ENCODE results near the gene PJA2. TPM values are rescaled to one million over a fixed set of nuclear protein-coding genes. Genes with fewer than 3 reads are reported as not detected.

PJA2 gene
- total RNA-seq, 1 experiment from 2014 or later: 51.5 TPM

DNA sequence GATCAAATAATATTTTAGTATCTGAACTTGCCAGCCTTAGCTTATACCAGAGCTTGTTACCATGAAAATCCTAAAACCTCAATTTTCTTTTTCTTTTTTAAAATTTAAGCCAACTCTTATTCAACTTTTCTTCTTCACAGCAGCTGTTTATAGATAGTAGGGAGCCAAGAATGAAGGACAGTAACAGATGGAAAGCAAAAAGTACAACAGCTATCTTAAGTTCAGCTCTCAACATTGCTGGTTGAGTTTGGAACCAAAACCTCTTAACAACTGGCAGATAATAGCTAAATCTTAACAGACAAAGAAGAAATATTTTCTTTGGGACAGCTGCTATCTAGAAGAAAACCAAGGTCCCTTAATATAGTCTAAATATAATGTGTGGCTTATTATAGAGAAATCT, 74.7 kb downstream of the PJA2 start:
- H3K9me3 Mint-ChIP-seq: no peaks in the 10 kb centered on the region
- ChIA-PET POLR2A (no interaction called here), CTCF (no interaction called here)
- no peak overlapping the region for H3K27ac Mint-ChIP-seq
- H3K4me3 Mint-ChIP-seq: no peak overlapping the region
- ATAC-seq: no peak
- DNase-seq (ENCODE audit: low spot score): no peak
- no peak for TF ChIP-seq GRHL2 (CRISPR knock-in tag; IDR thresholded peaks at IDR 0.05; ENCODE audit: insufficient replicate concordance, severe bottlenecking)
- TF ChIP-seq, protein P1, sequence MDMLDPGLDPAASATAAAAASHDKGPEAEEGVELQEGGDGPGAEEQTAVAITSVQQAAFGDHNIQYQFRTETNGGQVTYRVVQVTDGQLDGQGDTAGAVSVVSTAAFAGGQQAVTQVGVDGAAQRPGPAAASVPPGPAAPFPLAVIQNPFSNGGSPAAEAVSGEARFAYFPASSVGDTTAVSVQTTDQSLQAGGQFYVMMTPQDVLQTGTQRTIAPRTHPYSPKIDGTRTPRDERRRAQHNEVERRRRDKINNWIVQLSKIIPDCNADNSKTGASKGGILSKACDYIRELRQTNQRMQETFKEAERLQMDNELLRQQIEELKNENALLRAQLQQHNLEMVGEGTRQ (CRISPR knock-in tag; IDR thresholded peaks at IDR 0.05): no peak
- no peak for TF ChIP-seq SOX15 (CRISPR knock-in tag; IDR thresholded peaks at IDR 0.05)
- TF ChIP-seq ZNF532 (CRISPR knock-in tag; IDR thresholded peaks at IDR 0.05; ENCODE audit: borderline replicate concordance): no peak
- TF ChIP-seq ERG (CRISPR knock-in tag; IDR thresholded peaks at IDR 0.05): no peak
- no peak for TF ChIP-seq NFATC4 (CRISPR knock-in tag; IDR thresholded peaks at IDR 0.05)
- TF ChIP-seq, protein P2, sequence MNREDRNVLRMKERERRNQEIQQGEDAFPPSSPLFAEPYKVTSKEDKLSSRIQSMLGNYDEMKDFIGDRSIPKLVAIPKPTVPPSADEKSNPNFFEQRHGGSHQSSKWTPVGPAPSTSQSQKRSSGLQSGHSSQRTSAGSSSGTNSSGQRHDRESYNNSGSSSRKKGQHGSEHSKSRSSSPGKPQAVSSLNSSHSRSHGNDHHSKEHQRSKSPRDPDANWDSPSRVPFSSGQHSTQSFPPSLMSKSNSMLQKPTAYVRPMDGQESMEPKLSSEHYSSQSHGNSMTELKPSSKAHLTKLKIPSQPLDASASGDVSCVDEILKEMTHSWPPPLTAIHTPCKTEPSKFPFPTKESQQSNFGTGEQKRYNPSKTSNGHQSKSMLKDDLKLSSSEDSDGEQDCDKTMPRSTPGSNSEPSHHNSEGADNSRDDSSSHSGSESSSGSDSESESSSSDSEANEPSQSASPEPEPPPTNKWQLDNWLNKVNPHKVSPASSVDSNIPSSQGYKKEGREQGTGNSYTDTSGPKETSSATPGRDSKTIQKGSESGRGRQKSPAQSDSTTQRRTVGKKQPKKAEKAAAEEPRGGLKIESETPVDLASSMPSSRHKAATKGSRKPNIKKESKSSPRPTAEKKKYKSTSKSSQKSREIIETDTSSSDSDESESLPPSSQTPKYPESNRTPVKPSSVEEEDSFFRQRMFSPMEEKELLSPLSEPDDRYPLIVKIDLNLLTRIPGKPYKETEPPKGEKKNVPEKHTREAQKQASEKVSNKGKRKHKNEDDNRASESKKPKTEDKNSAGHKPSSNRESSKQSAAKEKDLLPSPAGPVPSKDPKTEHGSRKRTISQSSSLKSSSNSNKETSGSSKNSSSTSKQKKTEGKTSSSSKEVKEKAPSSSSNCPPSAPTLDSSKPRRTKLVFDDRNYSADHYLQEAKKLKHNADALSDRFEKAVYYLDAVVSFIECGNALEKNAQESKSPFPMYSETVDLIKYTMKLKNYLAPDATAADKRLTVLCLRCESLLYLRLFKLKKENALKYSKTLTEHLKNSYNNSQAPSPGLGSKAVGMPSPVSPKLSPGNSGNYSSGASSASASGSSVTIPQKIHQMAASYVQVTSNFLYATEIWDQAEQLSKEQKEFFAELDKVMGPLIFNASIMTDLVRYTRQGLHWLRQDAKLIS (CRISPR knock-in tag; IDR thresholded peaks at IDR 0.05; ENCODE audit: borderline replicate concordance): no peak
- TF ChIP-seq NR1H2 (CRISPR knock-in tag; IDR thresholded peaks at IDR 0.05): no peak
- no peak for TF ChIP-seq ZBTB21 (CRISPR knock-in tag; IDR thresholded peaks at IDR 0.05; ENCODE audit: borderline replicate concordance)
- no peak for TF ChIP-seq ZNF416 (CRISPR knock-in tag; IDR thresholded peaks at IDR 0.05)
- TF ChIP-seq, protein P3, sequence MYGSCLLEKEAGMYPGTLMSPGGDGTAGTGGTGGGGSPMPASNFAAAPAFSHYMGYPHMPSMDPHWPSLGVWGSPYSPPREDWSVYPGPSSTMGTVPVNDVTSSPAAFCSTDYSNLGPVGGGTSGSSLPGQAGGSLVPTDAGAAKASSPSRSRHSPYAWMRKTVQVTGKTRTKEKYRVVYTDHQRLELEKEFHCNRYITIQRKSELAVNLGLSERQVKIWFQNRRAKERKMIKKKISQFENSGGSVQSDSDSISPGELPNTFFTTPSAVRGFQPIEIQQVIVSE (CRISPR knock-in tag; IDR thresholded peaks at IDR 0.05; ENCODE audit: borderline replicate concordance): no peak
- no peak for TF ChIP-seq TEAD1 (CRISPR knock-in tag; IDR thresholded peaks at IDR 0.05)
- TF ChIP-seq, protein P4, sequence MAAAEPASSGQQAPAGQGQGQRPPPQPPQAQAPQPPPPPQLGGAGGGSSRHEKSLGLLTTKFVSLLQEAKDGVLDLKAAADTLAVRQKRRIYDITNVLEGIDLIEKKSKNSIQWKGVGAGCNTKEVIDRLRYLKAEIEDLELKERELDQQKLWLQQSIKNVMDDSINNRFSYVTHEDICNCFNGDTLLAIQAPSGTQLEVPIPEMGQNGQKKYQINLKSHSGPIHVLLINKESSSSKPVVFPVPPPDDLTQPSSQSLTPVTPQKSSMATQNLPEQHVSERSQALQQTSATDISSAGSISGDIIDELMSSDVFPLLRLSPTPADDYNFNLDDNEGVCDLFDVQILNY (CRISPR knock-in tag; IDR thresholded peaks at IDR 0.05): no peak
- TF ChIP-seq, protein P5, sequence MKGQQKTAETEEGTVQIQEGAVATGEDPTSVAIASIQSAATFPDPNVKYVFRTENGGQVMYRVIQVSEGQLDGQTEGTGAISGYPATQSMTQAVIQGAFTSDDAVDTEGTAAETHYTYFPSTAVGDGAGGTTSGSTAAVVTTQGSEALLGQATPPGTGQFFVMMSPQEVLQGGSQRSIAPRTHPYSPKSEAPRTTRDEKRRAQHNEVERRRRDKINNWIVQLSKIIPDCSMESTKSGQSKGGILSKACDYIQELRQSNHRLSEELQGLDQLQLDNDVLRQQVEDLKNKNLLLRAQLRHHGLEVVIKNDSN (CRISPR knock-in tag; IDR thresholded peaks at IDR 0.05): no peak
- TF ChIP-seq ZNF263 (CRISPR knock-in tag; IDR thresholded peaks at IDR 0.05; ENCODE audit: low read depth): no peak
- no peak for TF ChIP-seq GABPB1 (CRISPR knock-in tag; IDR thresholded peaks at IDR 0.05)
- TF ChIP-seq ZNF232 (CRISPR knock-in tag; IDR thresholded peaks at IDR 0.05): no peak
- TF ChIP-seq ZBTB43 (CRISPR knock-in tag; IDR thresholded peaks at IDR 0.05): no peak
- no peak for TF ChIP-seq CREM (CRISPR knock-in tag; IDR thresholded peaks at IDR 0.05)
- TF ChIP-seq, protein P6, sequence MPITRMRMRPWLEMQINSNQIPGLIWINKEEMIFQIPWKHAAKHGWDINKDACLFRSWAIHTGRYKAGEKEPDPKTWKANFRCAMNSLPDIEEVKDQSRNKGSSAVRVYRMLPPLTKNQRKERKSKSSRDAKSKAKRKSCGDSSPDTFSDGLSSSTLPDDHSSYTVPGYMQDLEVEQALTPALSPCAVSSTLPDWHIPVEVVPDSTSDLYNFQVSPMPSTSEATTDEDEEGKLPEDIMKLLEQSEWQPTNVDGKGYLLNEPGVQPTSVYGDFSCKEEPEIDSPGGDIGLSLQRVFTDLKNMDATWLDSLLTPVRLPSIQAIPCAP (CRISPR knock-in tag; IDR thresholded peaks at IDR 0.05): no peak
- H3K36me3 Mint-ChIP-seq: peaks cover 13% of the 10 kb centered on the region
- H3K27me3 Mint-ChIP-seq (ENCODE audit: low read depth): no peaks in the 10 kb centered on the region
- H3K4me1 Mint-ChIP-seq: peaks cover 3% of the 10 kb centered on the region; the same call in 1 of the 2 replicates
